H1 (cell line): ENCODE data around the gene ITGA3.

Source experiments
- BRCA1 ChIP-seq: IDR thresholded peaks from 2 replicates; pipeline ENCODE4 v1.6.1; 2012; ENCODE audit warnings: low read depth, low read length, improper control_type of control experiment
- CEBPB ChIP-seq: IDR thresholded peaks from 2 replicates; pipeline ENCODE4 v1.6.1; 2012; ENCODE audit warnings: low read depth, low read length
- EZH2 ChIP-seq: fragments of 200-600 bp; sonication (generic); IDR thresholded peaks from 2 replicates; pipeline ENCODE4 v1.7.1; 2012; ENCODE audit warnings: low read depth, mild to moderate bottlenecking, moderate library complexity, low read length, inconsistent platforms; ENCODE audit not compliant: severe bottlenecking
- NRF1 ChIP-seq: IDR thresholded peaks from 2 replicates; pipeline ENCODE4 v1.6.1; 2011; ENCODE audit warnings: mild to moderate bottlenecking, low read depth, low read length, improper control_type of control experiment
- POLR2A ChIP-seq, 2 experiments: IDR thresholded peaks; 1 replicate in 1 of 2; 2 replicates in 1 of 2; pipeline ENCODE4 v1.6.1; 2011; ENCODE audit warnings: low read depth in 2 of 2, low read length in 2 of 2, mild to moderate bottlenecking in 2 of 2; ENCODE audit errors: control extremely low read depth in 1 of 2
- POLR2AphosphoS5 ChIP-seq: IDR thresholded peaks from 2 replicates; pipeline ENCODE4 v1.6.1; 2011; ENCODE audit warnings: low read depth, low read length
- POU5F1 ChIP-seq: IDR thresholded peaks from 2 replicates; pipeline ENCODE4 v1.6.1; 2011; ENCODE audit warnings: low read depth, mild to moderate bottlenecking, low read length, moderate library complexity
- RAD21 ChIP-seq, 2 experiments: IDR thresholded peaks in 1 of 2; conservative IDR thresholded peaks in 1 of 2; 2 replicates each; pipeline ENCODE4 v1.6.1; 2011; ENCODE audit warnings: low read depth in 2 of 2, low read length in 2 of 2, improper control_type of control experiment in 1 of 2, inconsistent platforms in 1 of 2, mild to moderate bottlenecking in 1 of 2, moderate library complexity in 1 of 2
- RBBP5 ChIP-seq: IDR thresholded peaks from 2 replicates; pipeline ENCODE4 v1.7.1; 2012; ENCODE audit warnings: low read depth, mild to moderate bottlenecking, inconsistent platforms, low read length, moderate library complexity, borderline replicate concordance
- YY1 ChIP-seq: IDR thresholded peaks from 2 replicates; pipeline ENCODE4 v1.6.1; 2011; ENCODE audit warnings: low read depth, mild to moderate bottlenecking, low read length
- ZNF274 ChIP-seq: IDR thresholded peaks from 2 replicates; pipeline ENCODE4 v1.7.0; 2012; ENCODE audit warnings: low read length, borderline replicate concordance; ENCODE audit errors: extremely low read depth
- TF ChIP-seq, protein P1 (sequence below), 3 experiments: IDR thresholded peaks; 1 replicate in 2 of 3; 2 replicates in 1 of 3; pipeline versions ENCODE4 v1.5.1 to v1.6.1; 2011; ENCODE audit warnings: low read length in 3 of 3, mild to moderate bottlenecking in 3 of 3, inconsistent platforms in 2 of 3, low read depth in 1 of 3, moderate library complexity in 1 of 3; ENCODE audit not compliant: insufficient read depth in 1 of 3; ENCODE audit errors: control extremely low read depth in 1 of 3
- TF ChIP-seq, protein P2 (sequence below): fragments of 300-600 bp; sonication (generic); IDR thresholded peaks from 2 replicates; pipeline ENCODE4 v1.7.1; 2012; ENCODE audit warnings: low read length, moderate library complexity, mild to moderate bottlenecking, inconsistent platforms; ENCODE audit not compliant: insufficient replicate concordance
- TF ChIP-seq, protein P3 (sequence below): IDR thresholded peaks from 2 replicates; pipeline ENCODE4 v1.6.1; 2011; ENCODE audit warnings: low read length, improper control_type of control experiment

DNA sequence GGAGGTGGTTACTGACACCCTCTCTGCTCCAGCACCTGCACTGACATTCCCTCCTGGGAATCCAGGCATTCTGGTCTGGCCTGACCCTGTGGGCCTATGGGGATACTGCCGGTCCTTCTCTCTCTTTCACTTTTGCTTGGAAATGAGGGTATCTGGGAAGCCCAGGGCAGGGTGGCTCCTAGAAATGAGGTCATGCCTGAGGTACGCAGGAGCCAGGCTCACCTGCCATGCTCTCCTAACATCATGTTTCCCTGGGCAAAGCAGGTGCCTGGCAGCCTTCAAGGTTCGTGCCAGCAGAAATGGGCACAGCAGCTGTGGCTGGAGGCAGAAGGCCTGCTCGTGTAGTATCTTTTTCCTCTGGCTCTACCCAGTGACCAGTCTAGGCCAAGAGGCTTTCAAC lies 3.3 kb downstream of the ITGA3 start:
- TF ChIP-seq POLR2AphosphoS5, result no peak
- TF ChIP-seq, protein P1, sequence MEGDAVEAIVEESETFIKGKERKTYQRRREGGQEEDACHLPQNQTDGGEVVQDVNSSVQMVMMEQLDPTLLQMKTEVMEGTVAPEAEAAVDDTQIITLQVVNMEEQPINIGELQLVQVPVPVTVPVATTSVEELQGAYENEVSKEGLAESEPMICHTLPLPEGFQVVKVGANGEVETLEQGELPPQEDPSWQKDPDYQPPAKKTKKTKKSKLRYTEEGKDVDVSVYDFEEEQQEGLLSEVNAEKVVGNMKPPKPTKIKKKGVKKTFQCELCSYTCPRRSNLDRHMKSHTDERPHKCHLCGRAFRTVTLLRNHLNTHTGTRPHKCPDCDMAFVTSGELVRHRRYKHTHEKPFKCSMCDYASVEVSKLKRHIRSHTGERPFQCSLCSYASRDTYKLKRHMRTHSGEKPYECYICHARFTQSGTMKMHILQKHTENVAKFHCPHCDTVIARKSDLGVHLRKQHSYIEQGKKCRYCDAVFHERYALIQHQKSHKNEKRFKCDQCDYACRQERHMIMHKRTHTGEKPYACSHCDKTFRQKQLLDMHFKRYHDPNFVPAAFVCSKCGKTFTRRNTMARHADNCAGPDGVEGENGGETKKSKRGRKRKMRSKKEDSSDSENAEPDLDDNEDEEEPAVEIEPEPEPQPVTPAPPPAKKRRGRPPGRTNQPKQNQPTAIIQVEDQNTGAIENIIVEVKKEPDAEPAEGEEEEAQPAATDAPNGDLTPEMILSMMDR (IDR thresholded peaks at IDR 0.05; ENCODE audit: control extremely low read depth in 1 of 3, insufficient read depth in 1 of 3, low read depth in 1 of 3, low read length in 3 of 3), result no peak
- TF ChIP-seq, protein P2, sequence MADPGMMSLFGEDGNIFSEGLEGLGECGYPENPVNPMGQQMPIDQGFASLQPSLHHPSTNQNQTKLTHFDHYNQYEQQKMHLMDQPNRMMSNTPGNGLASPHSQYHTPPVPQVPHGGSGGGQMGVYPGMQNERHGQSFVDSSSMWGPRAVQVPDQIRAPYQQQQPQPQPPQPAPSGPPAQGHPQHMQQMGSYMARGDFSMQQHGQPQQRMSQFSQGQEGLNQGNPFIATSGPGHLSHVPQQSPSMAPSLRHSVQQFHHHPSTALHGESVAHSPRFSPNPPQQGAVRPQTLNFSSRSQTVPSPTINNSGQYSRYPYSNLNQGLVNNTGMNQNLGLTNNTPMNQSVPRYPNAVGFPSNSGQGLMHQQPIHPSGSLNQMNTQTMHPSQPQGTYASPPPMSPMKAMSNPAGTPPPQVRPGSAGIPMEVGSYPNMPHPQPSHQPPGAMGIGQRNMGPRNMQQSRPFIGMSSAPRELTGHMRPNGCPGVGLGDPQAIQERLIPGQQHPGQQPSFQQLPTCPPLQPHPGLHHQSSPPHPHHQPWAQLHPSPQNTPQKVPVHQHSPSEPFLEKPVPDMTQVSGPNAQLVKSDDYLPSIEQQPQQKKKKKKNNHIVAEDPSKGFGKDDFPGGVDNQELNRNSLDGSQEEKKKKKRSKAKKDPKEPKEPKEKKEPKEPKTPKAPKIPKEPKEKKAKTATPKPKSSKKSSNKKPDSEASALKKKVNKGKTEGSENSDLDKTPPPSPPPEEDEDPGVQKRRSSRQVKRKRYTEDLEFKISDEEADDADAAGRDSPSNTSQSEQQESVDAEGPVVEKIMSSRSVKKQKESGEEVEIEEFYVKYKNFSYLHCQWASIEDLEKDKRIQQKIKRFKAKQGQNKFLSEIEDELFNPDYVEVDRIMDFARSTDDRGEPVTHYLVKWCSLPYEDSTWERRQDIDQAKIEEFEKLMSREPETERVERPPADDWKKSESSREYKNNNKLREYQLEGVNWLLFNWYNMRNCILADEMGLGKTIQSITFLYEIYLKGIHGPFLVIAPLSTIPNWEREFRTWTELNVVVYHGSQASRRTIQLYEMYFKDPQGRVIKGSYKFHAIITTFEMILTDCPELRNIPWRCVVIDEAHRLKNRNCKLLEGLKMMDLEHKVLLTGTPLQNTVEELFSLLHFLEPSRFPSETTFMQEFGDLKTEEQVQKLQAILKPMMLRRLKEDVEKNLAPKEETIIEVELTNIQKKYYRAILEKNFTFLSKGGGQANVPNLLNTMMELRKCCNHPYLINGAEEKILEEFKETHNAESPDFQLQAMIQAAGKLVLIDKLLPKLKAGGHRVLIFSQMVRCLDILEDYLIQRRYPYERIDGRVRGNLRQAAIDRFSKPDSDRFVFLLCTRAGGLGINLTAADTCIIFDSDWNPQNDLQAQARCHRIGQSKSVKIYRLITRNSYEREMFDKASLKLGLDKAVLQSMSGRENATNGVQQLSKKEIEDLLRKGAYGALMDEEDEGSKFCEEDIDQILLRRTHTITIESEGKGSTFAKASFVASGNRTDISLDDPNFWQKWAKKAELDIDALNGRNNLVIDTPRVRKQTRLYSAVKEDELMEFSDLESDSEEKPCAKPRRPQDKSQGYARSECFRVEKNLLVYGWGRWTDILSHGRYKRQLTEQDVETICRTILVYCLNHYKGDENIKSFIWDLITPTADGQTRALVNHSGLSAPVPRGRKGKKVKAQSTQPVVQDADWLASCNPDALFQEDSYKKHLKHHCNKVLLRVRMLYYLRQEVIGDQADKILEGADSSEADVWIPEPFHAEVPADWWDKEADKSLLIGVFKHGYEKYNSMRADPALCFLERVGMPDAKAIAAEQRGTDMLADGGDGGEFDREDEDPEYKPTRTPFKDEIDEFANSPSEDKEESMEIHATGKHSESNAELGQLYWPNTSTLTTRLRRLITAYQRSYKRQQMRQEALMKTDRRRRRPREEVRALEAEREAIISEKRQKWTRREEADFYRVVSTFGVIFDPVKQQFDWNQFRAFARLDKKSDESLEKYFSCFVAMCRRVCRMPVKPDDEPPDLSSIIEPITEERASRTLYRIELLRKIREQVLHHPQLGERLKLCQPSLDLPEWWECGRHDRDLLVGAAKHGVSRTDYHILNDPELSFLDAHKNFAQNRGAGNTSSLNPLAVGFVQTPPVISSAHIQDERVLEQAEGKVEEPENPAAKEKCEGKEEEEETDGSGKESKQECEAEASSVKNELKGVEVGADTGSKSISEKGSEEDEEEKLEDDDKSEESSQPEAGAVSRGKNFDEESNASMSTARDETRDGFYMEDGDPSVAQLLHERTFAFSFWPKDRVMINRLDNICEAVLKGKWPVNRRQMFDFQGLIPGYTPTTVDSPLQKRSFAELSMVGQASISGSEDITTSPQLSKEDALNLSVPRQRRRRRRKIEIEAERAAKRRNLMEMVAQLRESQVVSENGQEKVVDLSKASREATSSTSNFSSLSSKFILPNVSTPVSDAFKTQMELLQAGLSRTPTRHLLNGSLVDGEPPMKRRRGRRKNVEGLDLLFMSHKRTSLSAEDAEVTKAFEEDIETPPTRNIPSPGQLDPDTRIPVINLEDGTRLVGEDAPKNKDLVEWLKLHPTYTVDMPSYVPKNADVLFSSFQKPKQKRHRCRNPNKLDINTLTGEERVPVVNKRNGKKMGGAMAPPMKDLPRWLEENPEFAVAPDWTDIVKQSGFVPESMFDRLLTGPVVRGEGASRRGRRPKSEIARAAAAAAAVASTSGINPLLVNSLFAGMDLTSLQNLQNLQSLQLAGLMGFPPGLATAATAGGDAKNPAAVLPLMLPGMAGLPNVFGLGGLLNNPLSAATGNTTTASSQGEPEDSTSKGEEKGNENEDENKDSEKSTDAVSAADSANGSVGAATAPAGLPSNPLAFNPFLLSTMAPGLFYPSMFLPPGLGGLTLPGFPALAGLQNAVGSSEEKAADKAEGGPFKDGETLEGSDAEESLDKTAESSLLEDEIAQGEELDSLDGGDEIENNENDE, result no peak
- TF ChIP-seq POLR2A (IDR thresholded peaks at IDR 0.05; ENCODE audit: control extremely low read depth in 1 of 2, low read depth in 2 of 2, low read length in 2 of 2), result no peak
- TF ChIP-seq POU5F1, result no peak
- no peak for TF ChIP-seq EZH2
- no peak for TF ChIP-seq BRCA1
- TF ChIP-seq RAD21 (IDR thresholded peaks at IDR 0.05 in 1 of 2, conservative IDR thresholded peaks at IDR 0.05 in 1 of 2; ENCODE audit: low read depth in 2 of 2, low read length in 2 of 2), result no peak
- TF ChIP-seq YY1, result no peak
- TF ChIP-seq NRF1, result no peak
- no peak for TF ChIP-seq CEBPB
- TF ChIP-seq RBBP5, result no peak
- TF ChIP-seq, protein P3, sequence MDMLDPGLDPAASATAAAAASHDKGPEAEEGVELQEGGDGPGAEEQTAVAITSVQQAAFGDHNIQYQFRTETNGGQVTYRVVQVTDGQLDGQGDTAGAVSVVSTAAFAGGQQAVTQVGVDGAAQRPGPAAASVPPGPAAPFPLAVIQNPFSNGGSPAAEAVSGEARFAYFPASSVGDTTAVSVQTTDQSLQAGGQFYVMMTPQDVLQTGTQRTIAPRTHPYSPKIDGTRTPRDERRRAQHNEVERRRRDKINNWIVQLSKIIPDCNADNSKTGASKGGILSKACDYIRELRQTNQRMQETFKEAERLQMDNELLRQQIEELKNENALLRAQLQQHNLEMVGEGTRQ, result no peak
- TF ChIP-seq ZNF274, result no peak
